Measurements from ENCODE around the gene ZNF227.
"Not testable (repeated sequence)": the region's sequence is repeated elsewhere in the genome, so short reads cannot be mapped to it uniquely, and the experiment has no call there.

ZNF227 gene

DNA sequence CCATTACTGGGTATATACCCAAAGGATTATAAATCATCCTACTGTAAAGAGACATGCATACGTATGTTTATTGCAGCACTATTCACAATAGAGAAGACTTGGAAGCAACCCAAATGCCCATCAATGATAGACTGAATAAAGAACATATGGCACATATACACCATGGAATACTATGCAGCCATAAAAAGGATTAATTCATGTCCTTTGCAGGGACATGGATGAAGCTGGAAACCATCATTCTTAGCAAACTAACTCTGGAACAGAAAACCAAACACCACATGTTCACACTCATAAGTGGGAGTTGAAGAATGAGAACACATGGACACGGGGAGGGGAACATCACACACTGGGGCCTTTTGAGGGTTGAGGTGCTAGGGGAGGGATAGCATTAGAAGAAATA lies 41.1 kb downstream of the ZNF227 start:
- DNase-seq, result not testable (repeated sequence)

DNA sequence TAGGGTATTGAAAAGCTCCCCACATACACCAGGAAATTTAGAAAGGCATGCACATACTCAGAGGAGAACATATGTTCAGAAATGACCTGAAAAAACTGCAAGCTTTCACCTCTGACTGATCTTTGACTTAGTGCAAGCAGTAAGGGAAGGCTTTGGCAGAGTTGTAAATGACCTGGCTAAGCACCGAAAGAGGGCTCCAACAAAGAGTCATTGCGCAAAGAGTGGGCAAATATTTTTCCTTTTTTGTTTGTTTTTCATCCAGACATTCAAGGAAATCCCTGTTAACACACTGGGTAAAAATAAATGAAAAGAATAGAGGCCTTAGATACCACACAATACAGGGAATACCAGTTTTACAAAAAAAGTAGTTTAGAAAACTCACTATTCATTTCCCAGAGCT lies 42.2 kb downstream of the ZNF227 start:
- DNase-seq, result no peak

DNA sequence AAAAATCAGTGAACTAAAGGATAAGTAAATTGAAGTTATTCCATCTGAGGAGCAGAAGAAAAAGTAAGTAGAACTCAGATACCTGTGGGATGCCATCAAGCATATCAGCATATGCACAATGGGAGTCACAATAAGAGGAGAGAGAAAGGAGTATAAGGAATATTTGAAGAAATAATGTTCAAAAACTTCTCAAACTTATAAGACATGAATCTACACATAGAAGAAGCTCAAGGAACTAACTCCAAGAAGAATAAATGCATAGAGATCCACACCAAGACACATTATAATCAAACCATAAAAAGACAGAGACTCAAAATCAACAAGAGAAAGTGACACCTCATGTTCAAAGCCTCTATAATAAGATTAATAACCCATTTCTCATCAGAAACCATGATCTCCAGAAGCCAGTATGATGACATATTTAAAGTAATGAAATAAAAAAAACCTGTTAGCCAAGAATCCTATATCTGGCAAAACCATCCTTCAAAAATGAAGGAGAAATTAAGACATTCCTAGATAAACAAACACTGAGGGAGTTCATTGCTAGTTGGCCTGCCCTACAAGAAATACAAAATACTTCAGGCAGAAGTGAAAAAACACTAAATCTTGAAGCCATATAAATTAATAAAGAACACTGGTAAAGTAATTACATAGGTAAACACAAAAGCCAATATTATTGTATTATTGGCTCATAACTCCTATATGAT lies 43.5 kb downstream of the ZNF227 start:
- no peak for DNase-seq

DNA sequence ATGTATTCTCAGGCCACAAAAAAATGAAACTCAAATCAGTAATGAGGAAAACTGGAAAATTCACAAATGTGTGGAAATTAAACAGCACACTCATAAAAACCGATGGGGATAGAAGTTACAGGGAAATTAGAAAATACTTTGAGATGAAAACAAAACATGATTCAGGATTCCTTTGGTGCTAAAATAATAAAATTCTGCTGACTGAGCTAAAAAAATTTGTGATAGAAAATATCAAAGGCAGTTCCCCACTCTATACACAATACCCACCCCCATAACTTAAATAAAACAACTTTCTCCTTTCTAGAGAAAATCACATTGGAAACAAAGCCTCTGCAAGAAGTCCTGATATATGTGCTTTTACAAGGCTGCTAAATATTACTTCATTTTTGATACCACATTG lies 45.8 kb downstream of the ZNF227 start:
- DNase-seq, result no peak

DNA sequence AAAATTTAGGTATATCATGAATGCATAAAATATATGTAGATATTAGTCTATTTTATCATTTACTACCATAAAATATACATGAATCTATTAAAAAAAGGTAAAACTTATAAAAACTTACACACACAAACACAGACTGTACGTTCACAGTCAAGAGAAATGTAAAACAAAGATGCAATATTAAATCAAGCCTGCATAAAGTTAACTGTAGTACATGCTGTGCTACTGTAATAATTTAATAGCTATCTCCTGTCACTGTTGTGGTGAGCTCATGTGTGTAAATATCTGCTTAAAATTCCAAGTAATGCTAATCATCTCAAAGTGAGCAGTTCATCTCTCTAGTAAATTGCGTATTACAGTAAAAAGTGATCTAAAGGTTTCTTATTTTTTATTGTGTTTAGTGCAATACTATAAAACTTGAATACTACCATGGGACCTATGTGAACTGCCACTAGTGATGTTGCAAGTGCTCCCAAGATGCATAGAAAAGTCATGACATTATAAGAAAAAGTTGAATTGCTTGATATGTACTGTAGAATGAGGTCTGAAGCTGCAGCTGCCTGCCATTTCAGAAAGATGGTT lies 46.6 kb downstream of the ZNF227 start:
- no peak for DNase-seq

DNA sequence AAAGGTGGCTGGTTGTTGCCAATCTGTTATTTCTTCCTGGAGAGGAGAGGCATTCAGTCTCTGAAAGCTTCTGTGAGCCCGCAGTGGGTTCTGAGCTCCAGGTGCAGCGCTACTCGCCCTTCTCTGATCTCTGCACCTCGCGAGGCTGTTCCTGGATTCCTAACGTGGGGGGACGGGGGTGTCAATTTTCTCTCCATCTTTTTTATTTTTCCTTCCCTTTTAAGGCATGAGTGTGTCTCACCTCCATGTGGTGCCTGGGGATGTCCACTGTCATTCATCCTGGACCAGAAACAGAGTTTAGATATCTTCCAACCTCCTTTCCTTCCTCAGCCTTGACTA lies 48.0 kb downstream of the ZNF227 start:
- no peak for DNase-seq

DNA sequence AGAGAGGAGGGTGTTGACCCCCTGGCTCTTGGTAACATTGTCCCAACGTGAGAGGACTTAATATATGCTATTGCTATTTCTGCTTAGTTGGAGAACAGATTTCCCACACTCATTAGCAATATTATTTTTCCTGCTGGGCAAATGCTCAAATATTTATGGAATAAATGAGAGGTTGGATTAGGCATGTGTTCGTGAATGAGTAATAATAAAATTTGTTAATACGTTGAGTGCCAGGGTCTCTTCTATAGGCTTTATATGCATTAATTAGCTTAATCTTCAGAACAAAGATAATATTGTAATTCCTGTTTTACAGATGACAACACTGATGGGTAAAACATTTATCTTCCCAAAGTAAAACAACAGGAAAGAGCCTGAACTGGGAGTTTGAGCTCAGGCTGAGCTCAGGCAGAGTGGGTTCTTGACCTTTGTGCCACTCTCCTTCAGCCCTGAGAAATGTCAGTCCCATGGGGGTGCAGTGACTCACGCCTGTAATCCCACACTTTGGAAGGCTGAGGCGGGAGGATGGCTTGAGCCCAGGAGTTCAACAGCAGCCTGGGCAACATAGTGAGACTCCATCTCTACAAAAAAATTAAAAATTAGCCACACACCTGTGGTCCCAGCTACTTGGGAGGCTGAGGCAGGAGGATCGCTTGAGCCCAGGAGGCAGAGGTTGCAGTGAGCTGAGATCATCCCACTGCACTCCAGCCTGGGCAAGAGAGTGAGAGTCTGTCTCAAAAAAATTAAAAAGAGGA lies 48.5 kb downstream of the ZNF227 start:
- no peak for DNase-seq

DNA sequence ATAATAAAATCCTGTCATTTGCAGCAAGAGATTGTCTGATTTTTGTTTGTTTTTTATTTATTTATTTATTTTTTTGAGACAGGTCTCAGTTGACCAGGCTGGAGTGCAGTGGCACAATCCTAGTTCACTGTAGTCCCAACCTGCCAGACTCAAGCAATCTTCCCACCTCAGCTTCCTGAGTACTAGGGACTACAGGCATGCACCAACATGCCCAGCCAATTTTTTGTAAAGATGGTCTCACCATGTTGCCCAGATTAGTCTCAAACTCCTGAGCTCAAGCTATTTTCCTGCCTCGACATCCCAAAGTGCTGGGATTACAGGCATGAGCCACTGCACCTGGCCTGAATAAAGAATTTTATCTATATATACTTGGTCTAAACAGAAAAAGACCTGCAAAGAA lies 65.0 kb downstream of the ZNF227 start:
- no peak for DNase-seq

DNA sequence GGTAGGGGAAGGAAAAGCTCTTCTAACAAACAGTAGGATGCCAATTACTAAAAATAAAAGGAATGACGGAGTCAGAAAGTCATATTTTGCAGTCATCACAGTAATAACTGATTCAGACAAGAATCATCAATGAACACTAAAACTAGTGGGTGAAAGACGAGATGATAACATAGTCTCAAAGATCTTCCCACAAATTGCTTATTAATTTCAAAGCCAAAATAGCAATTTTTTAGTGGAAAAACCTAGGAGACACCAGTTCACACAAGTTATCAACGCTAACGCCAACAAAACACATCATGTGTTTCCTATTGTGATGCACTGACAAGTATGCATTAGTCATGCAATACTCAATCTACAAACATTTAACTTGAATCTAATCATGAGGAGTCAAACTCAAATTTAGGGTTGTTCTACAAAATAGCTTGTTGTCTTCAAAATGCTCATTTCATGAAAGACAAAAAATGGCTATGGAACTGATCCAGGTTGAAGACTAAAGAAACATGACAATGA lies 65.9 kb downstream of the ZNF227 start:
- no peak for DNase-seq

DNA sequence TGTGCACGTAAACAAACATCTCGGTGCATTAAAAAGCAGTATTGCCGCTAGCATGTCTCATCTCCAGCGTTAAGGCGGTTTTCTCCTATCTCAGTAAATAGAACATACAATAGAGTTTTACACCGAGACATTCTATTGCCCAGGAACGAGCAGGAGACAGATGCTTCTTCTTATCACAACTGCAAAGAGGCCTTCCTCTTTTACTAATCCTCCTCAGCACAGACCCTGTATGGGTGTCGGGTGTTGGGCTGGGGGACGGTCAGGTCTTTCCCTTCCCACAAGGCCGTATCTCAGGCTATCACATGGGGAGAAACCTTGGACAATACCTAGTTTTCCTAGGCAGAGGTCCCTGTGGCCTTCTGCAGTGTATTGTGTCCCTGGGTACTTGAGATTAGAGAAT lies 68.6 kb downstream of the ZNF227 start:
- DNase-seq, result no peak

DNA sequence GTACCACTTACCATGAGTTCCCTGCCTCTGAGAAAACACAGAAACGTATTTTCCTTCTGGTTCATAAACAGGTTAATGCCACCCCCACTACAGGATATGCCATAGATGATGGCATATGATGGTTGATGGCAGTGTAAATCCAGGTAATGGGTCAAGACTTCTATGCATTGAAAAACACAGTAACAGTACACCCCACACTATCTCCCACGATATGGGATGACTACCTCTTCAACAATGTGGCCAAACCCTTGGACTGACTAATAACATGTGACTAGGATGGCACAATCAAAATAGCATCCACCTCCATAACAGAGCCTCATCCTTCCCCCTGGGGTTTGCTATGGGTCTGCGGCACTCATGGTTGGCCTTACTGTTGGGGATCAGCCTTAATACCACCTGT lies 70.5 kb downstream of the ZNF227 start:
- DNase-seq, result no peak

DNA sequence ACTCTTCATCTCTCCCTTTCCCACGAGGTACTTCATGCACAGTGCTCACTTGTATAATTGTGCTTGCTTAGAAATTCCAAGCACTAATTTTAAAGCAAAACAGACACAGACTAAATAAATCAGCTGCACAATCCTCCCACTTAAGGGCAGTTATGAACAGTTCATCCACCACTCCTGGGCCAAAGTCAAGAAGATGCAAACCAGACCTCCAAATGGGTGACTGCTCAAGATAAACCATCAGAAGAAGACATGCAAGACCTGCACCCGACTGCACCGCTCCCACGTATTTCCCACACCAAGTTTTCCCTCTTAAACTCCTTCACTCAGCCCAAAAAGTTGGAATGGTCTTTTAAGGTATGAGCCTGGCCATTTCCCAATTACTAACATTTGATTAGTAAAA lies 72.6 kb downstream of the ZNF227 start:
- DNase-seq, result no peak
